ENCODE results near the gene LAMB4.

Gene LAMB4

DNA sequence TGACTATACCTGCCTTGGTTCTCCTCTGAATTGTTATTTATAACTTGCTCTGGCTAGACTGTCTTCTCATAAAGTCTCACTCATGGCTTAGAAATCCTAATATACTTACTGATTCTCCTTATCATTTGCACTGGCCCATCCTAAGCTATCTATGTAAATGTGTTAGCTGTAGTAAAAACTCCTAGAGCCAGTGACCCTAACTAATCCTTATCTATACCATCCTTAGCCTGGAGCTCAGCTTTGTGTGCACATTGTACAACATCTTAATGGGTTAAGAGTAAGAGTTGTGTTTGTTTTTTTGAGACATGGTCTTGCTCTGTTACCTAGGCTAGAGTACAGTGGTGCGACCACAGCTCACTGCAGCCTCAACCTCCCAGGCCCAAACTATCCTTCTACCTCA, 40.8 kb downstream of the LAMB4 start:
- no peak for DNase-seq (ENCODE audit: low read depth in 1 of 2, low spot score in 1 of 2)
- no peak for TF ChIP-seq GABPA (IDR thresholded peaks at IDR 0.05; ENCODE audit: low read depth)
- TF ChIP-seq CTCF (IDR thresholded peaks at IDR 0.05; ENCODE audit: insufficient read depth, low read length): no peak
- no peak for TF ChIP-seq REST (IDR thresholded peaks at IDR 0.05; ENCODE audit: insufficient replicate concordance, low read depth)
- no peak for TF ChIP-seq POLR2AphosphoS5 (IDR thresholded peaks at IDR 0.05; ENCODE audit: low read depth)
- TF ChIP-seq SPI1 (IDR thresholded peaks at IDR 0.05; ENCODE audit: borderline replicate concordance, low read depth): no peak
- Histone ChIP-seq H3K27ac (replicated peaks) (no peak overlapping the region), H3K27me3 (ENCODE audit: insufficient read depth, poor library complexity, severe bottlenecking) (no peaks in the 10 kb centered on the region), H3K4me3 (replicated peaks; ENCODE audit: insufficient read depth, low read length) (no peak overlapping the region)

- DNase-seq (ENCODE audit: low read depth in 1 of 2, low spot score in 1 of 2): no peak
Measured at GRCh38 chr7:108088729-108089128, 41.4 kb downstream of the LAMB4 start.

GRCh38 chr7:108087778-108088177, 42.4 kb downstream of the LAMB4 start:
- no peak for TF ChIP-seq CTCF (IDR thresholded peaks at IDR 0.05; ENCODE audit: insufficient read depth, low read length)
- TF ChIP-seq SPI1 (IDR thresholded peaks at IDR 0.05; ENCODE audit: borderline replicate concordance, low read depth): no peak
- TF ChIP-seq POLR2AphosphoS5 (IDR thresholded peaks at IDR 0.05; ENCODE audit: low read depth): no peak
- TF ChIP-seq REST (IDR thresholded peaks at IDR 0.05; ENCODE audit: insufficient replicate concordance, low read depth): no peak
- no peak for TF ChIP-seq GABPA (IDR thresholded peaks at IDR 0.05; ENCODE audit: low read depth)
- no peaks in the 10 kb centered on the region for H3K27me3 ChIP-seq (ENCODE audit: insufficient read depth, poor library complexity, severe bottlenecking)
- H3K4me3 ChIP-seq (replicated peaks; ENCODE audit: insufficient read depth, low read length): no peak overlapping the region
- H3K27ac ChIP-seq (replicated peaks): no peak overlapping the region
- no peak for DNase-seq (ENCODE audit: low read depth in 1 of 2, low spot score in 1 of 2)

More at GRCh38 chr7:108088729-108089128, 41.4 kb downstream of the LAMB4 start:
- Histone ChIP-seq H3K4me3 (replicated peaks; ENCODE audit: insufficient read depth, low read length) (no peak overlapping the region), H3K27ac (replicated peaks) (no peak overlapping the region), H3K27me3 (ENCODE audit: insufficient read depth, poor library complexity, severe bottlenecking) (no peaks in the 10 kb centered on the region)
- TF ChIP-seq GABPA (IDR thresholded peaks at IDR 0.05; ENCODE audit: low read depth) (no peak), REST (IDR thresholded peaks at IDR 0.05; ENCODE audit: insufficient replicate concordance, low read depth) (no peak), SPI1 (IDR thresholded peaks at IDR 0.05; ENCODE audit: borderline replicate concordance, low read depth) (no peak), POLR2AphosphoS5 (IDR thresholded peaks at IDR 0.05; ENCODE audit: low read depth) (no peak), CTCF (IDR thresholded peaks at IDR 0.05; ENCODE audit: insufficient read depth, low read length) (no peak)
